C4-2B (cell line): Measurements from ENCODE around the gene STAC3.

ENCODE experiments used
- CTCF ChIP-seq: fragments of 450-650 bp; conservative IDR thresholded peaks from 2 replicates; pipeline ENCODE4 v1.5.1; 2017; ENCODE audit warnings: mild to moderate bottlenecking
- ZFX ChIP-seq: fragments of 450-650 bp; IDR thresholded peaks from 2 replicates; pipeline ENCODE4 v1.6.1; 2017

- TF ChIP-seq ZFX (no peak), CTCF (no peak)
Observed at GRCh38 chr12:57211791-57212700, 38.9 kb downstream of the STAC3 start.
